Activated B cell treated with CpG ODN at 0.5 μM for 24 hours (primary cell): ENCODE measurements around the gene TENT4A. TPM values are rescaled to one million over a fixed set of nuclear protein-coding genes. Genes with fewer than 3 reads are reported as not detected.

Experiments used
- ATAC-seq: fragments of 200-7000 bp; cut with Tn5 transposase; one replicate; pipeline ENCODE4 v1.10.0; 2021; ENCODE audit warnings: low read depth, mild to moderate bottlenecking, moderate library complexity
- CTCF ChIA-PET: fragments of 350-600 bp; sonication (Branson Sonifier 250); formaldehyde crosslinking; loops from one replicate; lab custom pipeline; 2021; ENCODE audit warnings: antibody characterized with exemption; lab: Charles Lee
- POLR2A ChIA-PET: fragments of 350-600 bp; sonication (Branson Sonifier 250); formaldehyde crosslinking; loops from one replicate; lab custom pipeline; 2021; ENCODE audit warnings: antibody characterized with exemption; lab: Charles Lee
- DNase-seq: peaks from one replicate; pipeline ENCODE4 v3.0.0; 2022
- H3K27ac Mint-ChIP-seq: one replicate; pipeline ENCODE4 v1.8.0; 2020; ENCODE audit warnings: mixed read lengths
- H3K27me3 Mint-ChIP-seq: one replicate; pipeline ENCODE4 v1.8.0; 2021; ENCODE audit warnings: mixed read lengths
- H3K36me3 Mint-ChIP-seq: one replicate; pipeline ENCODE4 v1.8.0; 2021; ENCODE audit warnings: low read depth, mixed read lengths
- H3K4me1 Mint-ChIP-seq: one replicate; pipeline ENCODE4 v1.8.0; 2021; ENCODE audit warnings: mixed read lengths
- H3K4me3 Mint-ChIP-seq: one replicate; pipeline ENCODE4 v1.8.0; 2020; ENCODE audit warnings: mild to moderate bottlenecking, mixed read lengths
- H3K9me3 Mint-ChIP-seq: one replicate; pipeline ENCODE4 v1.8.0; 2020; ENCODE audit warnings: mixed read lengths
- CTCF ChIP-seq: fragments of 200-600 bp; IDR thresholded peaks from one replicate; pipeline ENCODE4 v1.8.0; 2022; ENCODE audit warnings: antibody characterized with exemption, mild to moderate bottlenecking
- intact Hi-C: fragments of 100-400 bp; cut with micrococcal nuclease; formaldehyde crosslinking; loops from one replicate; pipeline ENCODE4 v1.15.1; 2024
- total RNA-seq: library from RNA; stranded (reverse); gene quantifications from 2 replicates; pipeline ENCODE4 v1.2.3, GENCODE V29; 2022

Gene TENT4A
- total RNA-seq, 1 donor from 2014 or later: 51.2 TPM

GRCh38 chr5:6717687-6718086, 4.5 kb downstream of the TENT4A start:
- ChIA-PET POLR2A (interaction anchor here (0.9 to 2.4 kb wide), 3 partner anchors 10 to 19 kb away, joined by 3 to 10 read pairs (median 6); no protein-coding TSS in a partner anchor), CTCF (interaction anchor here (1.0 to 1.4 kb wide), 3 partner anchors 10 to 28 kb away, joined by 3 to 4 read pairs (median 3); no protein-coding TSS in a partner anchor)
- H3K27ac Mint-ChIP-seq: peak overlapping the region; percentile 56
- H3K4me1 Mint-ChIP-seq: peaks cover 77% of the 10 kb centered on the region
- ATAC-seq (no peak), DNase-seq (no peak)
- peaks cover 28% of the 10 kb centered on the region for H3K36me3 Mint-ChIP-seq
- TF ChIP-seq CTCF: no peak
- H3K9me3 Mint-ChIP-seq: no peaks in the 10 kb centered on the region
- intact Hi-C loops: loop anchor here (1.0 to 10.0 kb wide), 2 partner anchors 11 to 963 kb away; no protein-coding TSS in a partner anchor
- no peak overlapping the region for H3K4me3 Mint-ChIP-seq
- H3K27me3 Mint-ChIP-seq: no peaks in the 10 kb centered on the region

GRCh38 chr5:6718161-6718681, 5.0 kb downstream of the TENT4A start:
- DNase-seq (no peak), ATAC-seq (peak; percentile 22)
- Mint-ChIP-seq H3K4me3 (peak overlapping the region; percentile 54), H3K9me3 (no peaks in the 10 kb centered on the region), H3K4me1 (peaks cover 81% of the 10 kb centered on the region), H3K36me3 (peaks cover 30% of the 10 kb centered on the region), H3K27me3 (no peaks in the 10 kb centered on the region), H3K27ac (peak overlapping the region; percentile 56)
- CTCF ChIA-PET: no interaction called here
- POLR2A ChIA-PET: interaction anchor here (0.8 to 2.4 kb wide), 4 partner anchors 10 to 84 kb away, joined by 3 to 10 read pairs (median 4); no protein-coding TSS in a partner anchor
- no peak for TF ChIP-seq CTCF
- intact Hi-C loops: loop anchor here (1.0 to 10.0 kb wide), 2 partner anchors 10 to 963 kb away; no protein-coding TSS in a partner anchor

- DNase-seq (no peak), ATAC-seq (no peak)
- Mint-ChIP-seq H3K27ac (peak overlapping the region; percentile 18), H3K36me3 (peaks cover 35% of the 10 kb centered on the region), H3K27me3 (no peaks in the 10 kb centered on the region), H3K9me3 (no peaks in the 10 kb centered on the region), H3K4me3 (peak overlapping the region; percentile 54), H3K4me1 (peaks cover 86% of the 10 kb centered on the region)
- intact Hi-C loops: loop anchor here (1.0 to 10.0 kb wide), 2 partner anchors 10 to 964 kb away; no protein-coding TSS in a partner anchor
- ChIA-PET CTCF (no interaction called here), POLR2A (interaction anchor here (0.8 to 2.4 kb wide), 3 partner anchors 9 to 84 kb away, joined by 3 to 10 read pairs (median 6); no protein-coding TSS in a partner anchor)
- no peak for TF ChIP-seq CTCF
Observed at GRCh38 chr5:6718718-6719117, 5.5 kb downstream of the TENT4A start.

GRCh38 chr5:6719417-6719816, 6.2 kb downstream of the TENT4A start:
- peak overlapping the region; percentile 30 for H3K27ac Mint-ChIP-seq
- POLR2A ChIA-PET: no interaction called here
- H3K4me1 Mint-ChIP-seq: peaks cover 91% of the 10 kb centered on the region
- H3K36me3 Mint-ChIP-seq: peaks cover 42% of the 10 kb centered on the region
- no peak for TF ChIP-seq CTCF
- intact Hi-C loops: loop anchor here (10.0 kb wide), 1 partner anchor 965 kb away; no protein-coding TSS in a partner anchor
- peak overlapping the region; percentile 1 for H3K4me3 Mint-ChIP-seq
- no peak for ATAC-seq
- CTCF ChIA-PET: no interaction called here
- no peaks in the 10 kb centered on the region for H3K27me3 Mint-ChIP-seq
- H3K9me3 Mint-ChIP-seq: no peaks in the 10 kb centered on the region
- DNase-seq: no peak

GRCh38 chr5:6719896-6720560, 6.8 kb downstream of the TENT4A start:
- ATAC-seq: no peak
- Mint-ChIP-seq H3K4me1 (peaks cover 90% of the 10 kb centered on the region), H3K27ac (peak overlapping the region; percentile 41), H3K27me3 (no peaks in the 10 kb centered on the region), H3K9me3 (no peaks in the 10 kb centered on the region), H3K36me3 (peaks cover 44% of the 10 kb centered on the region), H3K4me3 (peak overlapping the region; percentile 9)
- POLR2A ChIA-PET: no interaction called here
- intact Hi-C loops: loop anchor here (10.0 kb wide), 2 partner anchors 235 to 965 kb away; no protein-coding TSS in a partner anchor
- no peak for DNase-seq
- TF ChIP-seq CTCF: no peak
- CTCF ChIA-PET: no interaction called here
